GM06990 (cell line): Measurements from ENCODE around the gene PLA2G1B.

Experiments
- DNase-seq: peaks from one replicate; pipeline ENCODE4 v3.0.0-alpha.2; 2011; ENCODE audit not compliant: insufficient read length; ENCODE audit errors: extremely low read depth
- H3K27me3 ChIP-seq: replicated peaks from 2 replicates; pipeline ENCODE4 v1.6.0; 2011; ENCODE audit warnings: low read length; ENCODE audit not compliant: control insufficient read depth, insufficient read depth
- H3K36me3 ChIP-seq: 2 replicates; pipeline ENCODE4 v1.5.1; 2011; ENCODE audit warnings: low read length; ENCODE audit not compliant: control insufficient read depth, insufficient read depth
- H3K4me3 ChIP-seq: replicated peaks from 2 replicates; pipeline ENCODE4 v1.5.1; 2011; ENCODE audit warnings: low read depth, mild to moderate bottlenecking, control low read depth, low read length
- TF ChIP-seq, protein P1 (sequence below): IDR thresholded peaks from 2 replicates; pipeline ENCODE4 v1.5.1; 2011; ENCODE audit warnings: low read length, control low read depth, mild to moderate bottlenecking, inconsistent platforms; ENCODE audit not compliant: insufficient read depth, poor library complexity, severe bottlenecking

PLA2G1B gene

DNA sequence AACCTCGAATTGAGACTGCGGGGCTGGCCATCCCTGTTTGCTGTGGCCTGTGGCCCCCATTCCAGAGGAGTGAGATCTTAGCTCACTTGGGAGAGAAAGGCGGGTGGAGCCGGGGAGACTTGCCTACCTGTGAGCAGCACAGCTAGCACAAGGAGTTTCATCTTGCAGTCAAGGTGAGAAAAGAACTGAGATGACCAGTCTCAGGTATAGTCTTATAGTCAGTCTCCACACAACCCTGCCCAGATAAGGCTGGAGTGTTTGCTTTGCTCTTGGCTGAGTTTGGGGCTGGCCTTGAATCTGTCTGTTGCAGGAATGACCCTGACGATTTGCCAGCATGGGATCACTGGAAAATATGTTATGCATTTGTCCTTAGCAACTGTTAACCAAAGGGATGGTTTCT, at the start of gene PLA2G1B:
PLA2G1B (minus strand) TSS at position 187 of the 400 bp plus-strand sequence; CDS start at position 161, 26 bp downstream.
- H3K27me3 ChIP-seq: no peaks in the 10 kb centered on the region; the same call in 1 of the 2 replicates
- H3K36me3 ChIP-seq: no peaks in the 10 kb centered on the region
- DNase-seq: no peak
- TF ChIP-seq, protein P1, sequence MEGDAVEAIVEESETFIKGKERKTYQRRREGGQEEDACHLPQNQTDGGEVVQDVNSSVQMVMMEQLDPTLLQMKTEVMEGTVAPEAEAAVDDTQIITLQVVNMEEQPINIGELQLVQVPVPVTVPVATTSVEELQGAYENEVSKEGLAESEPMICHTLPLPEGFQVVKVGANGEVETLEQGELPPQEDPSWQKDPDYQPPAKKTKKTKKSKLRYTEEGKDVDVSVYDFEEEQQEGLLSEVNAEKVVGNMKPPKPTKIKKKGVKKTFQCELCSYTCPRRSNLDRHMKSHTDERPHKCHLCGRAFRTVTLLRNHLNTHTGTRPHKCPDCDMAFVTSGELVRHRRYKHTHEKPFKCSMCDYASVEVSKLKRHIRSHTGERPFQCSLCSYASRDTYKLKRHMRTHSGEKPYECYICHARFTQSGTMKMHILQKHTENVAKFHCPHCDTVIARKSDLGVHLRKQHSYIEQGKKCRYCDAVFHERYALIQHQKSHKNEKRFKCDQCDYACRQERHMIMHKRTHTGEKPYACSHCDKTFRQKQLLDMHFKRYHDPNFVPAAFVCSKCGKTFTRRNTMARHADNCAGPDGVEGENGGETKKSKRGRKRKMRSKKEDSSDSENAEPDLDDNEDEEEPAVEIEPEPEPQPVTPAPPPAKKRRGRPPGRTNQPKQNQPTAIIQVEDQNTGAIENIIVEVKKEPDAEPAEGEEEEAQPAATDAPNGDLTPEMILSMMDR: no peak
- H3K4me3 ChIP-seq: no peak within 1 kb of the TSS

DNA sequence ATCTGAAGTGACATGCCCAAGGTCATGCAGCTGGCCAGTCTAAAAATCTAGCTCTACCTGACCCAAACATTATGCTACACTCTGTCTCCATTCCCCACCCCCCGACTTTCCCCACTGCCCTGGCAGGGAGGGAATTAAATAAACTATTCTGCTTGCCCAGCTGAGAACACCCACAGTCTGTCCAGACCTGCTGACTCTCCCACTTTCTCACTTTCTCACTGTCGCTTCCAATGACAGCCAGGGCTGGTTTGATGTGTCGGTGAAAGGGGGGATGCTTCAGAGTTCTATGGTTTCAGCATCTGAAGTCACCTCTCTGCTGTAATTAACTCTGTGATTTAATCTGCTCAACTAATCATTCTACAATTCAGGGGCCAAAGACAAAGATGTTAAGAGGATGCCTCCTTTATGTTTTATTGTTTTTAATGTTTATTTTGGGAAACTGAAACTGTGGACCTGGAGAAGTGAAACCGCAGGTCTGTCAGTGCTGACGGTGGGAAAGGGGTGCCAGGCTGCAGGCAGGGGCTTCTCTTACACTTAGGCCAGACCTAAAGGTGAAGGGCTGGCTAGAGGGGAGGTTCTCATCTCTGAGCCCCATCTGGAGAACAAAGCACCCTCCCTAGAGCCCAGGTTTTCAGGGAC, 49.5 kb upstream of the PLA2G1B start:
- Histone ChIP-seq H3K4me3 (no peak overlapping the region), H3K36me3 (no peaks in the 10 kb centered on the region), H3K27me3 (no peaks in the 10 kb centered on the region; the same call in none of the 2 replicates)
- TF ChIP-seq, protein P1: no peak
- no peak for DNase-seq

DNA sequence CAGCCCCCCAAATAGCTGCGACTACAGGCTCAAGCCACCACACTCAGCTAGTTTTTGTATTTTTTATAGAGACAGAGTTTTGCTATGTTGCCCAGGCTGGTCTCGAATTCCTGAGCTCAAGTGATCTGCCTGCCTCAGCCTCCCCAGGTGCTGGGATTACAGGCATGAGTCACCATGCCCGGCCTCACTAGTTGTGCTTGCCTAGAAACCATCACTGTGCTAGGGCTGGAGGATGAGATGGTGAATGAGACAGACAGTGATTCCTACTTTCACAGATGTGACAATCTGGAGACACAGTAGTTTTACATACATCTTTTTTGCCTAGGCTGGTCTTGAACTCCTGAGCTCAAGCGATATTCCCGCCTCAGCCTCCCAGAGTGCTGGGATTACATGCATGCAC, 48.8 kb upstream of the PLA2G1B start:
- H3K36me3 ChIP-seq: no peaks in the 10 kb centered on the region
- no peak overlapping the region for H3K4me3 ChIP-seq
- TF ChIP-seq, protein P1: no peak
- no peak for DNase-seq
- no peaks in the 10 kb centered on the region; the same call in none of the 2 replicates for H3K27me3 ChIP-seq

DNA sequence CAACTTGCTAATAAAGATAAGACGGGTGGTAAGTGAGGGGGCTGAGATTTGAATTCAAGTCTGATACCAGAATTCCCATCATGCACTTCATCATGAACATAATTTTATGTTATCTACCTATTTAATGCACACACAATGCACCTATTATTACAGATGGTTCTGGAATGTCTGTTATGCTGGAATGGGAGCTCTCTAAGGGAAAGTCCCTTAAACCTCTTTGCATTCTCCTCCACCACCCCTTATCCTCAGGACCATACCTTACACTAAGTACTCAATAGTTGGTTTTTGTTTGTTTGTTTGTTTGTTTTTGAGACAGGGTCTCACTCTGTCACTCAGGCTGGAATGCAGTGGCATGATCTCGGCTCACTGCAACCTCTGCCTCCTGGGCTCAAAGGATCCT, 48.4 kb upstream of the PLA2G1B start:
- H3K4me3 ChIP-seq: no peak overlapping the region
- H3K27me3 ChIP-seq: no peaks in the 10 kb centered on the region; the same call in none of the 2 replicates
- no peaks in the 10 kb centered on the region for H3K36me3 ChIP-seq
- TF ChIP-seq, protein P1: no peak
- no peak for DNase-seq

DNA sequence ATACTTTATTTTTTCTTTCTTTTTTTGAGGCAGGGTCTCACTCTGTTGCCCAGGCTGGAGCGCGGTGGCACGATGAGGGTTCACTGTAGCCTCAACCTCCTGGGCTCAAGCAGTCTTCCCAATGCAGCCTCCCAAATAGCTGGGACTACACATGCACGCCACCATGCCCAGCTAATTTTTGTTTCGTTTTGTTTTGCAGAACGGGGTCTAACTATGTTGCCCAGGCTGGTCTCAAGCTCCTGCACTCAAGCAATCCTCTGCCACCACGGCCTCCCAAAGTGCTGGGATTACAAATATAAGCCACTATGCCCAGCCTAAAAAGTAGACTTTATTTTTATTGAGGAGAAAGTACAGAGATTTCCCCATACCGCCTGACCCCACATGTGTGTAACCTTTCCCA, 46.1 kb upstream of the PLA2G1B start:
- no peak overlapping the region for H3K4me3 ChIP-seq
- peaks cover 2% of the 10 kb centered on the region for H3K27me3 ChIP-seq
- no peaks in the 10 kb centered on the region for H3K36me3 ChIP-seq
- DNase-seq: no peak
- TF ChIP-seq, protein P1: no peak
